MM.1S (cell line): ENCODE results near the gene GSTA1.
"Not testable (repeated sequence)": the region's sequence is repeated elsewhere in the genome, so short reads cannot be mapped to it uniquely, and the experiment has no call there.

ENCODE experiments used
- DNase-seq: peaks from one replicate; pipeline ENCODE4 v3.0.0-alpha.2; 2015
- H2AFZ ChIP-seq: fragments of 300-600 bp; sonication (generic); 2 replicates; pipeline ENCODE4 v1.6.0; 2016; ENCODE audit warnings: antibody characterized with exemption, low read length
- H3F3A ChIP-seq: fragments of 300-600 bp; sonication (generic); 2 replicates; pipeline ENCODE4 v1.6.1; 2016; ENCODE audit warnings: mild to moderate bottlenecking, antibody characterized with exemption, low read length, moderate library complexity, mixed read lengths; ENCODE audit not compliant: insufficient read depth
- H3K27ac ChIP-seq: fragments of 300-600 bp; sonication (generic); 2 replicates; pipeline ENCODE4 v1.5.1; 2016; ENCODE audit warnings: mild to moderate bottlenecking, low read length
- H3K27me3 ChIP-seq: fragments of 300-600 bp; sonication (generic); replicated peaks from 2 replicates; pipeline ENCODE4 v1.6.0; 2016; ENCODE audit warnings: low read length; ENCODE audit not compliant: insufficient read depth
- H3K36me3 ChIP-seq: fragments of 300-600 bp; sonication (generic); replicated peaks from 2 replicates; pipeline ENCODE4 v1.6.1; 2016; ENCODE audit warnings: mild to moderate bottlenecking, low read length, mixed read lengths; ENCODE audit not compliant: insufficient read depth
- H3K4me1 ChIP-seq: fragments of 300-600 bp; sonication (generic); 2 replicates; pipeline ENCODE4 v1.6.1; 2016; ENCODE audit warnings: low read length, mixed read lengths
- H3K4me2 ChIP-seq: fragments of 300-600 bp; sonication (generic); 2 replicates; pipeline ENCODE4 v1.6.0; 2016; ENCODE audit warnings: low read depth, low read length
- H3K4me3 ChIP-seq: fragments of 300-600 bp; sonication (generic); 2 replicates; pipeline ENCODE4 v1.5.1; 2016; ENCODE audit warnings: low read length, mixed read lengths
- H3K79me2 ChIP-seq: fragments of 300-600 bp; sonication (generic); 2 replicates; pipeline ENCODE4 v1.6.1; 2016; ENCODE audit warnings: mixed run types, low read length, mixed read lengths
- H3K9ac ChIP-seq: fragments of 300-600 bp; sonication (generic); 2 replicates; pipeline ENCODE4 v1.6.1; 2016; ENCODE audit warnings: low read length, mixed read lengths
- H3K9me2 ChIP-seq: fragments of 300-600 bp; sonication (generic); replicated peaks from 2 replicates; pipeline ENCODE4 v1.6.1; 2016; ENCODE audit warnings: mild to moderate bottlenecking, low read length, mixed read lengths; ENCODE audit not compliant: insufficient read depth
- H3K9me3 ChIP-seq: fragments of 300-600 bp; sonication (generic); replicated peaks from 2 replicates; pipeline ENCODE4 v1.6.1; 2016; ENCODE audit warnings: mild to moderate bottlenecking, low read length, mixed read lengths; ENCODE audit not compliant: insufficient read depth
- H4K20me1 ChIP-seq: fragments of 300-600 bp; sonication (generic); 2 replicates; pipeline ENCODE4 v1.6.1; 2016; ENCODE audit warnings: mild to moderate bottlenecking, low read length, moderate library complexity, mixed read lengths; ENCODE audit not compliant: insufficient read depth
- CTCF ChIP-seq: fragments of 300-600 bp; sonication (generic); IDR thresholded peaks from 2 replicates; pipeline ENCODE4 v1.5.1; 2016; ENCODE audit warnings: antibody characterized with exemption, low read length, mixed read lengths
- EZH2 ChIP-seq: fragments of 300-600 bp; sonication (generic); optimal IDR thresholded peaks from 2 replicates; pipeline ENCODE3; 2017; ENCODE audit warnings: low read depth, mild to moderate bottlenecking, antibody characterized with exemption, low read length, mixed read lengths
- EZH2phosphoT487 ChIP-seq: fragments of 300-600 bp; sonication (generic); IDR thresholded peaks from 2 replicates; pipeline ENCODE4 v1.6.1; 2018; ENCODE audit warnings: antibody characterized with exemption, low read length

Gene GSTA1

GRCh38 chr6:52840763-52841585 is 37.4 kb upstream of the GSTA1 start, which contains the start of gene GSTA5:
GSTA5 (minus strand) TSS chr6:52840813.
- Histone ChIP-seq H3K9me2 (no peaks in the 10 kb centered on the region), H3K79me2 (no peaks in the 10 kb centered on the region), H3F3A (no peaks in the 10 kb centered on the region), H3K27ac (no peak within 1 kb of the TSS), H2AFZ (no peak within 1 kb of the TSS), H3K27me3 (no peaks in the 10 kb centered on the region), H3K9me3 (no peaks in the 10 kb centered on the region), H4K20me1 (no peaks in the 10 kb centered on the region), H3K4me2 (no peak within 1 kb of the TSS), H3K4me3 (no peak within 1 kb of the TSS), H3K36me3 (no peaks in the 10 kb centered on the region), H3K9ac (no peak within 1 kb of the TSS), H3K4me1 (no peaks in the 10 kb centered on the region)
- TF ChIP-seq CTCF (no peak), EZH2 (no peak), EZH2phosphoT487 (no peak)
- no peak for DNase-seq

GRCh38 chr6:52839124-52840055 is 35.8 kb upstream of the GSTA1 start:
- H3F3A ChIP-seq: no peaks in the 10 kb centered on the region
- no peak overlapping the region for H3K27ac ChIP-seq
- H3K9me3 ChIP-seq: no peaks in the 10 kb centered on the region
- H3K4me3 ChIP-seq: no peak overlapping the region
- H3K27me3 ChIP-seq: no peaks in the 10 kb centered on the region
- no peak overlapping the region for H3K4me2 ChIP-seq
- DNase-seq: peak; percentile 44
- TF ChIP-seq EZH2 (no peak), EZH2phosphoT487 (no peak), CTCF (peak; percentile 82)
- no peak overlapping the region for H3K9ac ChIP-seq
- H3K9me2 ChIP-seq: no peaks in the 10 kb centered on the region
- H3K36me3 ChIP-seq: no peaks in the 10 kb centered on the region
- no peaks in the 10 kb centered on the region for H4K20me1 ChIP-seq
- no peak overlapping the region for H2AFZ ChIP-seq
- H3K4me1 ChIP-seq: no peaks in the 10 kb centered on the region
- H3K79me2 ChIP-seq: no peaks in the 10 kb centered on the region

GRCh38 chr6:52834481-52834880 is 30.9 kb upstream of the GSTA1 start:
- no peaks in the 10 kb centered on the region for H3K9me2 ChIP-seq
- no peaks in the 10 kb centered on the region for H3K79me2 ChIP-seq
- H2AFZ ChIP-seq: no peak overlapping the region
- H3K4me1 ChIP-seq: no peaks in the 10 kb centered on the region
- H3F3A ChIP-seq: no peaks in the 10 kb centered on the region
- no peak overlapping the region for H3K27ac ChIP-seq
- no peak overlapping the region for H3K4me2 ChIP-seq
- H3K27me3 ChIP-seq: no peaks in the 10 kb centered on the region
- TF ChIP-seq EZH2phosphoT487 (no peak), EZH2 (no peak), CTCF (no peak)
- DNase-seq: no peak
- H3K9ac ChIP-seq: no peak overlapping the region
- no peaks in the 10 kb centered on the region for H3K36me3 ChIP-seq
- no peaks in the 10 kb centered on the region for H4K20me1 ChIP-seq
- no peaks in the 10 kb centered on the region for H3K9me3 ChIP-seq
- no peak overlapping the region for H3K4me3 ChIP-seq

GRCh38 chr6:52830869-52831268 is 27.3 kb upstream of the GSTA1 start:
- H3K27me3 ChIP-seq, H3K36me3 ChIP-seq, H4K20me1 ChIP-seq, H3K9ac ChIP-seq, H3K27ac ChIP-seq, H3K4me1 ChIP-seq, H2AFZ ChIP-seq, H3K4me2 ChIP-seq, DNase-seq, H3K79me2 ChIP-seq, H3K4me3 ChIP-seq, H3F3A ChIP-seq, H3K9me2 ChIP-seq, H3K9me3 ChIP-seq: not testable (repeated sequence)
